ENCODE measurements around the gene BTN2A1.
A peak's percentile ranks its signal among the peaks of the same experiment; 100 is the strongest.
"Not testable (repeated sequence)": the region's sequence is repeated elsewhere in the genome, so short reads cannot be mapped to it uniquely, and the experiment has no call there.

The BTN2A1 gene

DNA sequence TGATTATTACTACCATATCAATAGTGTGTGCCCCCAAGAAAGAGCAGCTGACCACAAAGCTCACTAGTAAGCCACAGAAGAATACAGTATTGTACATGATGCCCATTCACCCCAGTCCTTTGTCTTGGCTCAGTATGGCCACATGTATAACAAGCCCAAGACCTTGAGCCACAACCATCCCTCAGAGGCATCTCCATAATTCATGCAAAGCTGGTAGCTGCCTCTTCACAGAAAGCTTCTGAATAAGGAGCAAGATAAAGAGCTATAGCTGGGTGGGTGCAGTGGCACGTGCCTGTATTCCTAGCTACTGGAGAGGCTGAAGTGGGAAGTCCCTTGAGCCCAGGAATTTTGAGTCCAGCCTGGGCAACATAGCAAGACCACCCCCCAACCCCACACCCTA, 37.5 kb downstream of the BTN2A1 start:
- DNase-seq = no peak

GRCh38 chr6:26497610-26498009, 39.9 kb downstream of the BTN2A1 start:
- no peak for DNase-seq

GRCh38 chr6:26500102-26500501, 42.3 kb downstream of the BTN2A1 start, which contains the start of gene BTN1A1:
TSS of gene BTN1A1 (plus strand) at chr6:26500303. CDS start at chr6:26501287, 984 bp downstream.
- no peak for DNase-seq

GRCh38 chr6:26501482-26501986, 43.8 kb downstream of the BTN2A1 start:
- peak; percentile 68 for DNase-seq

DNA sequence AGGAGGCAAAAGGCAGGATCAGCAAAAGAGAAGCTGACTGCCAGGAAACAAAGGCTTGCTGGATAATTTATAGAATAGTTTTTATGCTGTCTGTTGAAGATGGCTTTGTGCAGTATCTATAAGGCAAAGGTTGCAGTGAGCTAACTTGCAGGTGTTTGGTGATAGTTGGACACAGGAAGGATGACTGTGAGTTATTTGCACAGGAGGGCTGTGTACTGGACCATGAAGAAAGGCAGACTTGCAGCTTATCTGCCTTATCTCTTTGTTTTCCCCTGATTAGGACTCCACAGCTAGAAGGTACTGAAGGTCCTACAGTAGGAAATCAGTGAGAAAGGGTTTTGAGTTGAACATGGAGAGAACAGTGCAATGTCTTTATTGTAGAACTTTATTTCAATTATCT, 44.4 kb downstream of the BTN2A1 start:
- DNase-seq = no peak

- no peak for DNase-seq
Observed at GRCh38 chr6:26502626-26503025, 44.9 kb downstream of the BTN2A1 start.

GRCh38 chr6:26507658-26508057, 49.9 kb downstream of the BTN2A1 start:
- no peak for DNase-seq

DNA sequence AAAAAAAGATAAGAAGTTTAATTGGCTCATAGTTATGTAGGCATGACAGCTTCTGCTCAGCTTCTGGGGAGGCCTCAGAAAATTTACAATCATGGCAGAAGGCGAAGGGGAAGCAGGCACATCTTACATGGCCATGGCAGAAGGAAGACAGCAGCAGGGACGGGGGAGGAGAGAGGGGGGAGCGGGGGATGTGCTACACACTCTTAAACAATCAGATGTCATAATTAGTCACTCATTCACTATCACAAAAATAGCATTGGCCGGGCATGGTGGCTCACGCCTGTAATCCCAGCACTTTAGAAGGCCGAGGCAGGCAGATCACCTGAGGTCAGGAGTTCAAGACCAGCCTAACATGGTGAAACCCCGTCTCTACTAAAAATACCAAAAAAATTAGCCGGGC, 53.3 kb downstream of the BTN2A1 start:
- DNase-seq = not testable (repeated sequence)

GRCh38 chr6:26514984-26515383, 57.2 kb downstream of the BTN2A1 start:
- no peak for DNase-seq

- DNase-seq = no peak
Observed at GRCh38 chr6:26516481-26517427, 59.0 kb downstream of the BTN2A1 start.

All from right kidney (tissue), 1 donor.